Thyroid gland (tissue), 4 donors: ENCODE data around the gene HOXC11.

ENCODE experiments used
- CTCF ChIP-seq, 6 experiments: fragments of 200-600 bp in 3 of 6; fragments of 450-650 bp in 3 of 6; sonication (generic) in 3 of 6; IDR thresholded peaks; one replicate each; pipeline ENCODE4 v1.5.1; 2016 to 2019; ENCODE audit warnings: antibody characterized with exemption in 6 of 6, mild to moderate bottlenecking in 2 of 6, inconsistent platforms in 1 of 6, moderate library complexity in 1 of 6
- POLR2A ChIP-seq, 2 donors: fragments of 450-650 bp; IDR thresholded peaks; one replicate each; pipeline ENCODE4 v1.6.1; 2017; ENCODE audit warnings: antibody characterized with exemption in 2 of 2, mild to moderate bottlenecking in 2 of 2, moderate library complexity in 1 of 2

GRCh38 chr12:53928054-53928835 is 44.7 kb upstream of the HOXC11 start:
- TF ChIP-seq CTCF (IDR thresholded peaks at IDR 0.05) (no peak), POLR2A (IDR thresholded peaks at IDR 0.05) (no peak)
